Body of pancreas (tissue), 4 donors: ENCODE measurements around the gene SLC9C1.

Experiments
- POLR2A ChIP-seq, 3 donors: fragments of 450-650 bp; IDR thresholded peaks; one replicate each; pipeline ENCODE4 v1.6.1; 2016; ENCODE audit warnings: antibody characterized with exemption in 3 of 3, mild to moderate bottlenecking in 2 of 3
- TF ChIP-seq, protein P1 (sequence below), 7 experiments: fragments of 450-650 bp in 4 of 7; fragments of 200-600 bp in 3 of 7; sonication (generic) in 3 of 7; IDR thresholded peaks; one replicate each; pipeline ENCODE4 v1.5.1; 2016 to 2019; ENCODE audit warnings: antibody characterized with exemption in 7 of 7

GRCh38 chr3:112132554-112132953, 161.5 kb downstream of the SLC9C1 start:
- TF ChIP-seq, protein P1, sequence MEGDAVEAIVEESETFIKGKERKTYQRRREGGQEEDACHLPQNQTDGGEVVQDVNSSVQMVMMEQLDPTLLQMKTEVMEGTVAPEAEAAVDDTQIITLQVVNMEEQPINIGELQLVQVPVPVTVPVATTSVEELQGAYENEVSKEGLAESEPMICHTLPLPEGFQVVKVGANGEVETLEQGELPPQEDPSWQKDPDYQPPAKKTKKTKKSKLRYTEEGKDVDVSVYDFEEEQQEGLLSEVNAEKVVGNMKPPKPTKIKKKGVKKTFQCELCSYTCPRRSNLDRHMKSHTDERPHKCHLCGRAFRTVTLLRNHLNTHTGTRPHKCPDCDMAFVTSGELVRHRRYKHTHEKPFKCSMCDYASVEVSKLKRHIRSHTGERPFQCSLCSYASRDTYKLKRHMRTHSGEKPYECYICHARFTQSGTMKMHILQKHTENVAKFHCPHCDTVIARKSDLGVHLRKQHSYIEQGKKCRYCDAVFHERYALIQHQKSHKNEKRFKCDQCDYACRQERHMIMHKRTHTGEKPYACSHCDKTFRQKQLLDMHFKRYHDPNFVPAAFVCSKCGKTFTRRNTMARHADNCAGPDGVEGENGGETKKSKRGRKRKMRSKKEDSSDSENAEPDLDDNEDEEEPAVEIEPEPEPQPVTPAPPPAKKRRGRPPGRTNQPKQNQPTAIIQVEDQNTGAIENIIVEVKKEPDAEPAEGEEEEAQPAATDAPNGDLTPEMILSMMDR (IDR thresholded peaks at IDR 0.05) = no peak
- TF ChIP-seq POLR2A (IDR thresholded peaks at IDR 0.05) = no peak
